ENCODE measurements around the gene TRMT6.

Gene TRMT6, protein sequence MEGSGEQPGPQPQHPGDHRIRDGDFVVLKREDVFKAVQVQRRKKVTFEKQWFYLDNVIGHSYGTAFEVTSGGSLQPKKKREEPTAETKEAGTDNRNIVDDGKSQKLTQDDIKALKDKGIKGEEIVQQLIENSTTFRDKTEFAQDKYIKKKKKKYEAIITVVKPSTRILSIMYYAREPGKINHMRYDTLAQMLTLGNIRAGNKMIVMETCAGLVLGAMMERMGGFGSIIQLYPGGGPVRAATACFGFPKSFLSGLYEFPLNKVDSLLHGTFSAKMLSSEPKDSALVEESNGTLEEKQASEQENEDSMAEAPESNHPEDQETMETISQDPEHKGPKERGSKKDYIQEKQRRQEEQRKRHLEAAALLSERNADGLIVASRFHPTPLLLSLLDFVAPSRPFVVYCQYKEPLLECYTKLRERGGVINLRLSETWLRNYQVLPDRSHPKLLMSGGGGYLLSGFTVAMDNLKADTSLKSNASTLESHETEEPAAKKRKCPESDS

DNA sequence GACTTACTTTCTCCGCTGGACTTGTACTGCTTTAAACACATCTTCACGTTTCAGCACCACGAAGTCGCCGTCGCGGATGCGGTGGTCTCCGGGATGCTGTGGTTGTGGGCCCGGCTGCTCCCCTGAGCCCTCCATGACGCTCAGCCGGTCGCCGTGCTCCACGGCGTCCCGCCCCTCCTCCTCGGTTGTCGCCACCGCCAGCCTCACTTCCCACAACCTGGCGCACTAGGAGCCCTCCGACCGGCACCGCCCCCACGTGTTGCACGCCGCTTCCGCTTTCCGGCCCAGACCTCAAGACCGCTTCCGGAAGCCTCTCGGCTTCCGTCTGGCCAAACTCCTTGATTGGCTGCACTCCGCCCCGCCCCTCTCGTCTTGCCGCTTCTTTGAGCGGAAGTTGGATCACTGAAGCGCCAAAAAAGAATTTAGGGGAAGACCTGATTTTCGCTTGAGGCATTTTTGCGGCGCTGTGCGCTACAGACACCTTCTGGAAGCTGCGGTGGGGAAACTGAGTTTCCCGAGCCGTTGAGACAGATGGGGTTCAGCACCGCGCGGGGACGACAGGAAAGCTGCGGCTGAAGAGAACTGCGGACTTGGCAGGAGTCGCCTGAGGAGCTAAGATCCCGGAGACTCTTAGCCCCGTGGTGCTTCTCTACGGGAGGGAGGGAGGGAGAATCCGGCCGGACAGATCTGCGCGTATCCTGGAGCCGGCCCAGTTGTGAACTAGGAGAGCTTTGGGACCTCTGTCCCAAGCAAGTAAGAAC, at the start of gene TRMT6, which contains the start of gene MCM8:
Gene TRMT6, minus strand, starts transcription at position 263 of the 761 bp plus-strand sequence. Its CDS starts 128 bp downstream, at position 135.
Gene MCM8, plus strand, starts transcription at position 382 of the 761 bp plus-strand sequence. CDS start 1,364 bp downstream, outside the sequence.
- DNase-seq, result peak; percentile 95

DNA sequence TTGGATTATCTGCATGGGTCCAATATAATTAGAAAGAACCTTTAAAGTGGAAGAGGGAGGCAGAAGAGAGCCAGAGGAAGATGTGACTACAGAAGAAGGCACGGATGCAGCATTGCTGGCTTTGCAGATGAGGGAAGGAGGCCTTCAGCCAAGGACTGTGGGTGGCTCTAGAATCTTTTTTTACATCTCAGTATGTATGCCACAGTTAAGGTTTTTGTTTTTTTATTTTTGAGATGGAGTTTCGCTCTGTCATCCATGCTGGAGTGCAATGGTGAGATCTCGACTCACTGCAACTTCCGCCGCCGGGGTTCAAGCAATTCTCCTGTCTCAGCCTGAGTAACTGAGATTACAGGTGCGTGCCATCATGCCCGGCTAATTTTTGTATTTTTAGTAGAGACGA, 49.5 kb upstream of the TRMT6 start:
- no peak for DNase-seq

DNA sequence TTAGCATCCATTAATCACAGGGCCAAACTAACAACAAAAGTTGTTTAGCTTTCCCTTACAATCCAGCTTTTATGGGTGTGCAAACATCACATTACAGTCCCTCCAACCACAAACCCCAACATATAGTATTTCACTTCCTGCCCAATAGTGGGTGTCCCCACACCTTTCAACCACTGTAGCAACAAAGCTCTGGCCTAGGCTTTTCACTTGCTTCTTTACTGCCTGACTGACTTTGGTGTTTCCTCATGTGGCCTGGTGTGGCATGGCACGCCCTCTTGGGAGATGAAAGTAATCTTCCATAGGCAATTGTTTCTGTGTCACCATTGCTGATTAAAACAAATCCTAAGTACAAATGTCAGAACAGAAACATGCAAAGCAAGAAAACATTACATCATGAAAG, 46.4 kb upstream of the TRMT6 start:
- peak; percentile 51 for DNase-seq

DNA sequence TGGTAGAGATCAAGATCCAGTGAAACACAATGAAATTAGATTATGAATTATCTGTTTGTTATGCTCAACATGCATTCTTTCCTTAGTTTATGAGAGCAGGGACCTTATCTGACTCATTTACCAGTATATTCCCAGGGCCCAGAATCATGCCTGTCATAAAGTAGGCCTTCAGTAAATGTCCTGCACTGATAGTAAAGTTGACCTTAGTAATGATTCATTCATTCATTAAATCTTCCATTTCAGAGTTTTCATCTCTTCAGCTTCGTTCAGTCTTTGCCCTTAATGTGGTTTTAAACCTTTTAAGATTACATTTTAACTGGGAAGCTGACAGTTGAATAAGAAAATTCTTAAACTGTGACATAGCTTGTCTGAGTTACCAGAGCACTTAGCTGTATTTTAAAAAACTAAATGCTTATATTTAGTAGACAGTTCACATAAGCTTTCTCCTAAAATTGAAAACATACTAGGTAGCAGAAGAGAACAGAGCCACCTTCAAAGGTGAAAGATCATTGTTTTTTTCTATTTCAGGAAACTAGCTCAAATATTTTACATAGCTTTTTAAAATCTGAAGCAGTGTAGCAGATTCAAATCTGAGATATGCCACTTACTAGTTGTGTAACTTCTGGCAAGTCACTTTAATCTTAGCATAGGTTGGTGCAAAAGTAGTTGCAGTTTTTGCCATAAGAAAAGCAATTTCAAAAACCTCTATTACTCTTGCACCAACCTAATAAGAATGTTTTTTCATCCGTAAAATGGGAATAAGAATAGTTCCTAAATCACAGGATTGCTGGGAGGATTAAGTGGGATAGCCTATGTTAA, 41.5 kb upstream of the TRMT6 start:
- no peak for DNase-seq

DNA sequence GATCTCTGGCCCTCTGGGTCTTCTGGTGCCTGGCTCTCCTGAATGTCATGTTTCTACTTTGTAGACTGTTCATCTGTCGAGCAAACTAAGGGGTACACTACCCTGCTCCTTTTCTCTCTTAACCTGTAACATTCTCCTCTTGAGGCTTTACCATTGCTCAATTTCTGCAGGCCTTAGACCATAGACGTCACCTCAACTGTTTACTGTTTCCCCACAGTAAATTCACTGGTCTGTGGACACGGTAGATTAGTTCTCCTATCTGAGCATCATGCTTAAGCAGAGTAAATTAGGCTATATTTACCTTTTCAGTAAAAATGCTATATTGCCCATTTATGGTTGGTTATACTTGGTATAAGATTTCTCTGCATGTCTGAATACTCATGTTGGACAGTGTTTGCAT, 40.6 kb upstream of the TRMT6 start:
- DNase-seq, result no peak

DNA sequence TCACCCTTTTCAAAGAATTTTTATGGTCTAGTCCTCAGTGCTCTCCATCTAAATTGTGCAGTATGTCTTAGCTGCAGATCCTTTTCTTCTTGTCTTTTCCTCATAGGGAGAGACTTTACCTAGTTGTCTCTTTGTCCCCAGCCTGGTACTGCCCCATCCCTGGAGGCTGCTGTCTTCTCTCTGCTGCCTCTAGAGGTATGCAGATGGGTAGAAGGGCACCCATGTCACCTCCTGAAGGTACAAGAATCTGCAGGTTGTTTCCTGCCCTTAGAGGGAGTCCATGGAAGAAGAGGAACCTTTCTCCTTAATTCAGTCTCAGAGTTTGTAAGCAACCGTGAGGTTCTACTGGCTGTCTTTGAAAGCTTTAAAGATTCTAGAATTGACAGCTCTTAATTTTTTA, 39.2 kb upstream of the TRMT6 start:
- DNase-seq, result no peak

DNA sequence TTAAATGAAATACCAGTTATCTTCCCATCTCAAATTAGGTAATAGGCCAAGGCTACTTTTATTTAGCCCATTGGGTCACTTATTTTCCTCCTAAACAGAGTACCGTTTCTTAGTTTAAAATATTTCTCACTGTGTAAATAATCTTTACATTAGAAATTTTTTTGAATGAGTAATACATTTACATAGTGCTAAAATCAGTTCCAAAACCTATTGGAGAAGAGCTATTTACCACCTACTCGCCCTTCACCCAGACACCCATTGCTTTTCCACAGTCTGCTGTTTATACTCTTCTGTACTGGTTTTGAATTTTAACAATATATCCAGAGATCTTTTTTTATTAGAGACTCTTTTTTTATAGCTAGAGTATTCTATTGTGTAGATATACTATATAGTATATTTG, 37.0 kb upstream of the TRMT6 start:
- no peak for DNase-seq

DNA sequence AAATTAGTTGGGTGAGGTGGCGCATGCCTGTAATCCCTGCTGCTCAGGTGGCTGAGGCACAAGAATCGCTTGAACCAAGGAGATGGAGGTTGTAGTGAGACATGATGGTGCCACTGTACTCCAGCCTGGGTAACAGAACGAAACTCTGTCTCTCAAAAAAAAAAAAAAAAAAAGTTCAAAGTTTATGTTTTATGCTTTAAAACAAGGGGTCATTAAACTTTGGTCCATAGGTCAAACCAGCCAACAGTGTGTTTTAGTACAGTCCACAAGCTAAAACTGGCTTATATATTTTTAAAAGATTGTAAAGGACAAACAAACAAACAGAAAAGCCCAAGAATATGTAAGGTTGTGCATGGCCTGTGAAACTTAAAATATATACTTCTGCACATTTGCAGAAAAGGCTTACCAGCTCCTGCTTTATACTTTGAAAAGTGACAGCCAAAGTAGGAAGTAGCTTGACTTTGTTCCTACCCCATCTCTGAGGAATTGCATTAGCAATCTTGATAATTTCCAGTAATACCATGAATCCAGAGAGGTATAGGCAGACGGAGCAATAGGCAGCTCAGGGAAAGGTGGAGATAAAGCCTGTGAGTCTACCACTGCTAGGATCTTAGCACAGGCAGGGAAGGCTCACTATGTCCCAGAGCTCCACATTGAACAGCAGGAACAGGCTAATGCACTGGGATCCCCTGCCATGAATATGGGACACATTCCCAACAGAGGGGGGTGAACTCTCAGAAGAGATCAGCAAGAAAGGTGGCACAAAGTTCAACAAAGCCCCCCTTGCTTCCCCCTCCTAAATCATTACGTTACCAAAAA, 30.6 kb upstream of the TRMT6 start:
- no peak for DNase-seq

DNA sequence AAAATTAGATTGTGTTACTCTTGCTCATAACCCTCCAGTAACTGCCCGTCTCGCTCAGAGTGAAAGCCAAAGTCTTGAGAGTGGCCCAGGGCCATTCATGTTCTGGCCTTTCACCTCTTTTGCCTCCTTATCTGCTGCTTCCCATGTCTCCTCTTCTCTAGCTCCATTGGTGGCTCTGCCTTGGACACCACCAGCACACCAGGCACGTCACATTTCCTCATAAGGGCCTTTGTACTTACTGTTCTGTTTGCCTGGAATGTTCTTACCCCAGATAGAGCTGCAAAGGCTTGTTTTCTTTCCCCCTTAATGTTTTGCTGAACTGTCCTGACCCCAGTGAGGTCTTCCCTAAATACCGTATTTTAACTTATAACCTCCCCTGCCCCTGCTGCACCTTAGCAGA, 29.5 kb upstream of the TRMT6 start:
- no peak for DNase-seq

DNA sequence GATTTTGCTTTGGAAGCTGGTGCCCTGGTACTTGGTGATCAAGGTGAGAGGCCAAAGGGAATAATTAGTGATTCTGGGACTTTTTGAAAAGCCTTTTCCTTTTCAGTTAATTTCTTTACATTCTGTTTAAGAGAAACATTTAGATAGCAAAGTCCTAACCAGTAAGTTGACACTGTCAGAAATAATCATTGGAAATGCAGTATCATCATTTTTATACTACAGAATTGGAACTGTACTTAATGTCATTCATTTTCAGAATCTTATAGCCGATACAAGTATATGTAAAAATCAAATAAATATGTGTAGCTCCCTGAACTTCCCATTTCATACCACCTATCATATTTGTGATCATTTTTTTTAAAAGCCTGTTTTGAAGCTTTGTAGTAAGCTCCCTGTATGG, 27.6 kb upstream of the TRMT6 start:
- no peak for DNase-seq

DNA sequence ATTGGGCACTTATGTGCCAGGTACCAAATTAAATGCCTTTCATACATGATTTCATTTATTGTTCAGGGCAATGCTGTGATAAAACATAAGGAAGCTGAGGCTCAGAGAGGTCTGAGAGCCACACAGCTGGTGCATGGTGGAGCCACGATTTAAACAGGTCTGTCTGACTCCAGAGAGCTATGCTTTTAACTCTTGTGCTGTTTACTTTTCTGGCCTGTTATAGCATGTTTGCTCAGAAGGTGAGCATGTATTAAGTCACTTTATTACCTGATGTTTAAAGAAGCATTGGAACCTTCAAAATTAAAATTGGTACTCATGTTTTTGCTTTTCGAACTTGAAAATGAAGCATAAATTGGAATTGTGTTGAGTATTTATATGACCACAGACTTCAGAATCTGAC, 26.9 kb upstream of the TRMT6 start:
- no peak for DNase-seq

DNA sequence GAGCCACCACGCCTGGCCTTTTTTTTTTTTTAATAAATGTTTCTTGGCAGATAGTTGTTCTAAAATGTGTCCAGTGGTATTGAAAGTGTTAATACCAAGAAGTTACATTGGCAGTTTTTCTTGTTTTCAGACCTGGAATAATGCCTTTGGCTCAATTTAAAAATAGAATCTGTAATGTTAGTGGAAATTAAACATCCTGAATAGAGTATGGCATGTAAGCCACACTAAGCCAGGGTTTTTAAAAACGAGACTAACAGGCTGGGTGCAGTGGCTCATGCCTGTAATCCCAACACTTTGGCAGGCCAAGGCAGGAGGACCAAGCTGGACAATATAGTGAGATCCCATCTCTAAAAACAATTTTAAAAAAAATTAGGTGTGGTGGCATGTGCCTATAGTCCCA, 25.4 kb upstream of the TRMT6 start:
- DNase-seq, result no peak

DNA sequence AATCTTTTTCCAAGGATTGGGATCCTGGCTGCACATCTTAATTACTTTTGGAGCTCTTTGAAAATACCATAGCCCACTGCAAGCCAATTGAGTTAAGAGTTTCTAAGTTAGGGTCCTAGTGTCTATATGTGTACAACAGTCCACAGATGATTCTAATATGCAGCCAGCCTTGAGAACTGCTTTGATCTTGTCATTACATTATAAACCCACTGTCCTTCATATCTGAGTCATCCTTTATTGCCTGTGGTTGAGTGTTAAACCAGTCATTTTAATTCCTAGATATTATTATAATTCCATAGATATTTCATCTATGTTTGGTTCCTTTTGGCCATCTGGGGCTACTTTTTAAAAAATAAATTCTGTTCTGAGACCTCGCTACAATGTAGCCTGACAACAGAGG, 24.2 kb upstream of the TRMT6 start:
- no peak for DNase-seq

DNA sequence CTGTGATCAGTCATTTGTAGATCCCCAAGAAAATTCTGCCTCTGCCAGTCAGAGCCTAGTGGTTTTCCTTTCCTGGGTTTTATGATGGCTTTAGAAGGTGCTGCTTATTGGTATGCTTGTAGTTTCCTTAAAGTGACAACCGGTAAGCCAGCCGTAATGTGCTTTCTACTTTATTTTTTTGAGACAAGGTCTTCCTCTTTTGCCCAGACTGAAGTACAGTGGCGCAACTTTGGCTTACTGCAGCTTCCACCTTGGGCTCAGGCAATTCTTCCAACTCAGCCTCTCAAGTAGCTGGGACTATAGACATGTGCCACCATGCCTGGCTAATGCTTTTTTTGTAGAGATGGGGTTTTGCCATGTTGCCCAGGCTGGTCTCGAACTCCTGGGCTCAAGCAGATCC, 23.6 kb upstream of the TRMT6 start:
- DNase-seq, result no peak

DNA sequence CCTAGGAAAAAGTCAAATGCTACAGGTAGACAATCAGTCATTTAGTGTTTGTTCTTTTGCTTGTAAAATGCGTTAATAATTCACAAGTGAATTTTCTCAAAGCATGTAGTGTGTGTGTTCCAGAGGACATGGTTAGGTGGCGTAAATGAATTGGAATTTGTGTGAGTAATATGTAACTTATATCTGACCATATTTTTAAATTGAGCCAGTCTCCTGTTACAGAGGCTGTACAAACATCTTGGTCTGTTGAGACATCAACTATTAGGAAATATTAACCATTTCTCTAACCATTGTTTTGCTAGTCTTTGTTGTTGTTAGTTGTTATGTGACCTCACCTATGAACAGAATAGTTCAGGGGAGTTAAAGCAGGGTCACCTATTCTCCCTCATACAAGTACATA, 22.8 kb upstream of the TRMT6 start:
- DNase-seq, result no peak

DNA sequence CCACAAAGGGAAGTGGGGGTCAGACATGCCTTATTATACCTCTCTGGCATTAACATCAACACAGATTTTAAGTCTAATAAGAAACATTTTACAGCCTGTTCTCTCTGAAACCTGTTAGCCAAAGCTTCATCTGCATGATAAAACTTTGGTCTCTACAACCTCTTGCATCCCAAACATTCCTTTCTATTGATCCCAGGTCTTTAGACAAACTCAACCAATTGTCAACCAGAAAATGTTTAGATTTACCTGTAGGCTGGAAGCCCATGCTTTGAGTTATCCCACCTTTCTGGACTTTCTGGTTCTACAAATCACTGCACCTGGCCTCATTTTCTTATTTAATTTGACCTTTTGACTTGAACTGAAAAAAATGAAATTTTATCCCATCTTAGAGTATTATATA, 20.9 kb upstream of the TRMT6 start:
- DNase-seq, result no peak

DNA sequence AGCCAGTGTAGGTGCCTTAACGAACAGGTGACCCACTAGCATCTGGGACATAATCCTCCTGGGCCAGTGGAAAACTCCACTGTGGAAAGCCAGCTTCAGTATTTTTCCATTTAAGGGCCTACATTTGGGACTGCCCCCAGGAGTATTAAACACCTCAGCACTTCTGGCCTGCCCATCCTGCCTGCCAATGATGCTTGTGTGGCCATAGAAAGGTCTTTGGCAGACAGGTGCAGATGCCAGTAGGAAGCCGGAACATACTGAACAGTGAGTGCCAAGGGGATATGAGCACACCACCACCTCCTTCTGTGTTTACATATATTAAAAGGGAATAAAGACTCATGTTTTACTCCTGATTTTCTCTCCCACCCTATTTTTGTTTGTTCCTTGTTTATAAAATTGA, 20.0 kb upstream of the TRMT6 start:
- DNase-seq, result no peak

DNA sequence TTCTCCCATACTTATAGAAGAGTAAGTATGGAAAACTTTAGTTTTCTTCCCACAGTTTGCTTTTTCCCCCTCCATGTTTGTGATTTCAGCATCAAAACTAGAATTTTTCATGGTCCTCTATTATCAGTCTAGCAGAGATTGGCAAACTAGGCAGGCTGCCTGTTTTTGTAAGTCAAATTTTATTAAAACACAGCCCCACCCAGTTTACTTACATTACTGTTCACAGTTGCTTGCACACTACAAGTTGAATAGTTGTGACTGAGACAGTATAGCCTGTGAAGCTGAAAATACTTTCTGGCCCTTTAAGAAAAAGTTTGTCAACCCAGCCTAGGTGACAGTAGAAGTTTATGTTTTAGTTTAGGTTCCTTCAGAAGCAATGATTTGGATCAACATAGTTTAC, 19.6 kb upstream of the TRMT6 start:
- no peak for DNase-seq

DNA sequence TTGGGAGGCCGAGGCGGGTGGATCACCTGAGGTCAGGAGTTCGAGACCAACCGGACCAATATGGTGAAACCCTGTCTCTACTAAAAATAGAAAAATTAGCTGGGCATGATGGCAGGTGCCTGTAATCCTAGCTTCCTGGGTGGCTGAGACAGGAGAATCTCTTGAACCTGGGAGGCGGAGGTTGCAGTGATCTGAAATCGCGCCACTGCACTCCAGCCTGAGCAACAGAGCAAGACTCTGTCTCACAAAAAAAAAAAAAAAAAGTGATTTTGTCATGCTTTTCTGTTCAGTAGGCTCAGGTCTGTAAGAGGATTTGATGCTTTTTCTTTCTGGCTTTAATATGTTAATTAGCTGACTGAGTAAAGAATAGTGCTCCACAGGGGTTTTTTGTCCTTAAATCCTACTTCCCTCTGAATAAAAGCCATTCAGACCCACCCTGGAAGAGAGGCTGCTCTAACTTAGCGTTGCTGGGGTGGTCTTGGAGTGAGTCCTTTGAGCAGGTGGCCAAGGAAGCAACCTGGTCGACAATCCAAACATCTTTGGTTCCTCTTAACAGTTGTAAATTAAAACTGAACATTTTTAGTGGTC, 19.1 kb upstream of the TRMT6 start:
- no peak for DNase-seq

DNA sequence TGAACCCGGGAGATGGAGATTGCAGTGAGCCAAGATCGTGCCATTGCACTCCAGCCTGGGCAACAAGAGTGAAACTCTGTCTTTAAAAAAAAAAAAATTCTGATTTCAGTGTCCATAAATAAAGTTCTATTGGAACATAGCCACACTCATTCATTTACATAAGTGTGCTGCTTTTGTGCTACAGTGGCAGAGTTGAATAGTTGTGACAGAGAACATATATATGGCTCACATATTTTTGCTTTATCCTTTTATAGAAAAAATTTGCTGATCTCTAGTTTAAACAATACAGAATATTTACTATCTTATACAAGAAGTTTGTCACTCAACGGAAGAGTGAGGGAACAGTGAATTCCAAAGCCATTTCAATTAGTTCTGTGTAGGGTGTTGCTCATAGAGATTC, 18.1 kb upstream of the TRMT6 start:
- DNase-seq, result no peak

DNA sequence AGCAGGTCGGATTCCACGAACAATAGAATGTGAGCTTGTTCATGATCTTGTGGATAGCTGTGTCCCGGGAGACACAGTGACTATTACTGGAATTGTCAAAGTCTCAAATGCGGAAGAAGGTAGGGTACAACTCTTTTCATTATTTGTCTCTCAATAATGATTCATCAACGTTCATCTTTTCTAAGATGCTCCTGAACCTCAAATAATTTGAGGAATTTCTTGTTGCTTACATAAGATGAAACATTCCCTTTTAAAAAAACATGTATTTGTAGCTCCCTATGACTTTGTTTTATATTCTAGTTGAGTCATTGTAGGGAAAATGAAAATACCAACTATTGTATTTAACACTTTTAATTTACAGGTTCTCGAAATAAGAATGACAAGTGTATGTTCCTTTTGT, 17.1 kb upstream of the TRMT6 start:
- no peak for DNase-seq

DNA sequence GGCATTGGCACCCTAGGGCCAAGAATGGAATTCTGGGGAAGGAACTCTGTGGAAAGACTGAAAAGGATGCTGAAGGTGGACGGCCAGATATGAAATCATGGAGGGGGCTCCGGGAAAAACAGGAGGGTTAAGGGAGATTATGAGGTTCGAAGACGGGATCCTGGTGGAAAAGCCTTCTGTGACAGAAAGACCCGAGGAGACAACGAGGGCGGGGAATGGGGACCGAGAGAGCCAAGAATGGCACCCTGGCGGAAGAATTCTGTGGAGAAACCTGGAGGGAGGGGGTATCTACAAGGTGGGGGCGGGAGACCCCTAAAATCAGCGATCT, 426 bp downstream of the TRMT6 start:
- no peak for DNase-seq
